HG02852 (cell line): ENCODE results near the gene DHX30.
"Not testable (repeated sequence)": the region's sequence is repeated elsewhere in the genome, so short reads cannot be mapped to it uniquely, and the experiment has no call there.

Experiments used
- ATAC-seq: cut with Tn5 transposase; IDR thresholded peaks from one replicate; pipeline ENCODE4 v1.9.1; 2021; ENCODE audit warnings: mild to moderate bottlenecking, moderate library complexity; ENCODE audit not compliant: unreplicated experiment

Gene DHX30, protein sequence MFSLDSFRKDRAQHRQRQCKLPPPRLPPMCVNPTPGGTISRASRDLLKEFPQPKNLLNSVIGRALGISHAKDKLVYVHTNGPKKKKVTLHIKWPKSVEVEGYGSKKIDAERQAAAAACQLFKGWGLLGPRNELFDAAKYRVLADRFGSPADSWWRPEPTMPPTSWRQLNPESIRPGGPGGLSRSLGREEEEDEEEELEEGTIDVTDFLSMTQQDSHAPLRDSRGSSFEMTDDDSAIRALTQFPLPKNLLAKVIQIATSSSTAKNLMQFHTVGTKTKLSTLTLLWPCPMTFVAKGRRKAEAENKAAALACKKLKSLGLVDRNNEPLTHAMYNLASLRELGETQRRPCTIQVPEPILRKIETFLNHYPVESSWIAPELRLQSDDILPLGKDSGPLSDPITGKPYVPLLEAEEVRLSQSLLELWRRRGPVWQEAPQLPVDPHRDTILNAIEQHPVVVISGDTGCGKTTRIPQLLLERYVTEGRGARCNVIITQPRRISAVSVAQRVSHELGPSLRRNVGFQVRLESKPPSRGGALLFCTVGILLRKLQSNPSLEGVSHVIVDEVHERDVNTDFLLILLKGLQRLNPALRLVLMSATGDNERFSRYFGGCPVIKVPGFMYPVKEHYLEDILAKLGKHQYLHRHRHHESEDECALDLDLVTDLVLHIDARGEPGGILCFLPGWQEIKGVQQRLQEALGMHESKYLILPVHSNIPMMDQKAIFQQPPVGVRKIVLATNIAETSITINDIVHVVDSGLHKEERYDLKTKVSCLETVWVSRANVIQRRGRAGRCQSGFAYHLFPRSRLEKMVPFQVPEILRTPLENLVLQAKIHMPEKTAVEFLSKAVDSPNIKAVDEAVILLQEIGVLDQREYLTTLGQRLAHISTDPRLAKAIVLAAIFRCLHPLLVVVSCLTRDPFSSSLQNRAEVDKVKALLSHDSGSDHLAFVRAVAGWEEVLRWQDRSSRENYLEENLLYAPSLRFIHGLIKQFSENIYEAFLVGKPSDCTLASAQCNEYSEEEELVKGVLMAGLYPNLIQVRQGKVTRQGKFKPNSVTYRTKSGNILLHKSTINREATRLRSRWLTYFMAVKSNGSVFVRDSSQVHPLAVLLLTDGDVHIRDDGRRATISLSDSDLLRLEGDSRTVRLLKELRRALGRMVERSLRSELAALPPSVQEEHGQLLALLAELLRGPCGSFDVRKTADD

DNA sequence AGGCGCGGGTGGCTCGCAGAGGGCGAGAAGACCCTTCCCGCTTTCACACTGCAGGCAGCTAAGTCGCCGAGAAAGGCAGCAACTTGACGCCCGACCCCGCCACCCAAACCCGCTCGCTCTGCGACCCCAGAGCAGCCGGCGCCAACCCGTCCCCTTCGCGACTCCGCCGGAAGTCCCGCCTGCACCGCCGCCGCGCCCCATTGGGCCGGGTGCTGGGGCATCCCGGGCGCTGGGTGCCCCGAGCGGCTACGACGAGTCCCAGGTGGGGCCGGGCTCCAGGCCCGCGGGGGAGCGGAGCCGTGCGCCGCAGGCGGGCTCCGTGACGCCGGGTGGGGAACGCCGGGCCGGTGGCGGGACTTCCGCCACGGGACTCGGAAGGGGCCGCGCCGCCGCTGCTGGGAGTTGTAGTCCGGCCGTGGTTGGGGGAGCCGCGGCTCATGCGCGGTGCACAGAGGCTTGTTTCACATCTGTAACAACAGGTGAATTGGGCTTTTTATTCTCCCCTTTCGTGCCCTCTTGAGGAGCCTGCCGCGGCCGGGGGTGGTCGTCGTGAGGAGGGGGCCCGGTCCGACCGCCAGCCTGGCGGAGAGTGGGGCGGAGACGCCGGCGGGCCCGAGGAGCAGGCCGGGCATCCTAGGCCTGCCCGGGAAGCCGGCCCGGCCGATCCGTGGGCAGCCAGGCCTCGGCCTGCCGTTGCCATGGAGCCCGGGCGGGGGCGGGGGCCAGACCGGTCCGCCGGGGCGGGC lies at the start of gene DHX30:
TSS of gene DHX30 (plus strand) at position 405 of the 746 bp plus-strand sequence. CDS start 7,546 bp downstream, outside the sequence.
- ATAC-seq: peak; percentile 91

DNA sequence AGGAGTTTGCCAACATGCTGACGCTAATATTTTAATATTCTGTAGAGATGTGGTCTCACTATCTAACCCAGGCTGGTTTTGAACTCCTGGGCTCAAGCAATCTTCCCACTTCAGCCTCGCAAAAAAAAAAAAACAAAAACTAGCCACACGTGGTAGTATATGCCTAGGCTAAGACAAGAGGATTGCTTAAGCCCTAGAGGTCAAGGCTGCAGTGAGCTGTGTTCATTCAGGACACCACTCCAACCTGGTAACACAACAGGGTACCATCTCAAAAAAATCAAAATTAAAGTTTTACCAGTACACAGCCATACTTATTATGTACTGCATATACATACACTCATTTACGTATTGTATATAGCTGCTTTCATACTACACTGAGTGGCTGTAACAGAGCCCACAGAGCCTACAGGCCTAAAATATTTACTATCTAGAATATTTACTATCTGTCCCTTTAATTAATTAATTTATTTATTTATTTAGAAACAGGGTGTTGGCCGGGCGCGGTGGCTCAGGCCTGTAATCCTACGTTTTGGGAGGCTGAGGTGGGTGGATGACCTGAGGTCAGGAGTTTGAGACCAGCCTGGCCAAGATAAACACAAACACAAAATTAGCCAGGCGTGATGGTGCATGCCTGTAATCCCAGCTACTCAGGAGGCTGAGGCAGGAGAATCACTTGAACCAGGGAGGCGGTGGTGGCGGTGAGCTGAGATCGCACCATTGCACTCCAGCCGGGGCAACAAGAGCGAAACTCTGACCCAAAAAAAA lies 44.5 kb upstream of the DHX30 start:
- ATAC-seq: no peak

DNA sequence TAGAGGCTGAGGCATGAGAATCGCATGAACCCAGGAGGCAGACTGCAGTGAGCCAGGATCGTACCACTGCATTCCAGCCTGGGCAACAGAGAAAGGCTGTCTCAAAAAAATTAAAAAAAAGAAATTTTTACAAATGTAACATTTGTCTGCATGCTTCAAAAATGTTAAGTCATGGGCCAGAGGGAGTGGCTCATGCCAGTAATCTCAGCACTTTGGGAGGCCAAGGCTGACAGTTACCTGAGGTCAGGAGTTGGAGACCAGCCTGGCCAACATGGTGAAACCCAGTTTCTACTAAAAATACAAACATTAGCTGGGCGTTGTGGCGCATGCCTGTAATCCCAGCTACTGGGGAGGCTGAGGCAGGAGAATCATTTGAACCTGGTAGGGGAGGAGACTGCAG lies 42.7 kb upstream of the DHX30 start:
- ATAC-seq: not testable (repeated sequence)

DNA sequence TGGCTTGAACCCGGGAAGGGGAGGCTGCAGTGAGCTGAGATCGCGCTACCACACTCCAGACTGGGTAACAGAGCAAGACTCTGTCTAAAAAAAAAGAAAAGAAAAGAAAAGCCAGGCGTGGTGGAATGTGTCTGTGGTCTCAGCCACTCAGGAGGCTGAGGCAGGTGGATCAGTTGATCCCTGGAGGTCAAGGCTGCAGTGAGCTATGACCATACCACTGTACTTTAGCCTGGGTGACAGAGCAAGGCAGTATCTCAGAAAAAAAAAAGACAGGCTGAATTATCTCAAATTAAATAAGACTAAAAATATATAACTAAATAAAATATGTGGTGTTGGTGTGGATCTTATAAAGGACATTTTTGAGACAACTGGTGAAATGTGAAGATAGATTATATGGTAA lies 41.9 kb upstream of the DHX30 start:
- no peak for ATAC-seq

DNA sequence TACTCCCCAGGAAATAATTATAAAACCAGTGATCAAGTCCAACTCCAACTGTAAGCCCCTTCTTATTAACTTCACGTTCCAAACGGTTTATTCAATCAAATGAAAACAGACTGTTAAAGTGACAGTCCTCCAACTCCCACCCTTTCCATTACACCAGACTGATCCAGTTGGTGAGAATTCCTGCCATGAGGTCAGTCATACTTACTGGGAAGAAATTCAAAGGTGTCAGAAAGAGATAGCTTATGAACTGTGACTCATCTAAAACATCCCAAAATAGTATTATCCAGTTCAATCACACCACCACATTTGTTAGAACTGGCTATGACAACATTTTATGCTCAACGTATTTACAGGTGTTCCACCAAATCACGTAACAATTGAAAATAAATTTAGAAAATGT lies 40.7 kb upstream of the DHX30 start:
- ATAC-seq: no peak

DNA sequence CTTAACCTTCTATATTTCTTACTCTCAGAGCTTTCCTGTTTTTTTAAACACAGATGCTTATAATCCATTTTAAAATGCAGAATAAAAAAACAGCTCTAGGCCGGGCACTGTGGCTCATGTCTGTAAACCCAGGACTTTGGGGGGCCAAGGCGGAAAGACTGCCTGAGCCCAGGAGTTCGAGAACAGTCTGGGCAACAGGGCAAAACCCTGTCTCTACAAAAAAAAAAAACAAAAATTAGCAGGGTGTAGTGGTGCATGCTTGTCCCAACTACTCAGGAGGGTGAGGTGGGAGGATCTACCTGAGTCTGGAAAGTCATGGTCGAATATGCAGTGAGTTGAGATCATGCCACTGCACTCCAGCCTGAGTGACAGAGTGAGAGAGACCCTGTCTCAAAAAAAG lies 36.8 kb upstream of the DHX30 start:
- ATAC-seq: no peak

DNA sequence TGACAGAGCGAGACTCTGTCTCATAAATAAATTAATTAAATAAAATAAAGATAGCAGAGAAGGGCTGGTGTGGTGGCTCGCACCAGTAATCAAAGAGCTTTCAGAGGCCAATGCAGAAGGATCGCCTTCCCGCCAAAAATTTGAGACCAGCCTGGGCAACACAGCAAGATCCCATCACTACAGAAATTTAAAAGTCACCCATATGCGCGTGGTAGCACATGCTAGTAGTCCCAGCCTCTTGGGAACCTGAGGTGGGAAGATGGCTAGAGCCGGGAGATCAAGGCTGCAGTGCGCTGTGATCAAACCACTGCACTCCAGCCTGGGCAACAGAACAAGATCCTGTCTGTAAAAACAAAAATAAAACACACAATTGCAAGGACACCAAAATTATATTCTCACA lies 30.9 kb upstream of the DHX30 start:
- no peak for ATAC-seq

DNA sequence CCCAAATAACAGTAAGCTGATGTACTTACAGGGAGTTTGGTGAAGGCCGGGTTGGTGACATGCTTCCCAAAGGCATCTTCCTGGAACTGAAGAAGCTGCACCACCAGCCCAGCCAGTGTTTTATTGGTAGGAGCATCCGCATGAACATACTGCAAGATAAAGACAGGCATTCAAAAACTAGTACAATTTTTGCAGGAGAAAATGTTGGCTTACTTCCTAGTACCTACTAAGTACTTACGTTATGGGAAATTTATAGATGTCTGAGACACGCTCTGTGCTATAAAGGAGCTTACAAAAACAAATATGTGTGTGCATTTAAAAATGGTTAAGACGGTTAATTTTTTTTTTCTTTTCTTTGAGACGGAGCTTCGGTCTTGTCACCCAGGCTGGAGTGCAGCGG lies 30.1 kb upstream of the DHX30 start:
- no peak for ATAC-seq

DNA sequence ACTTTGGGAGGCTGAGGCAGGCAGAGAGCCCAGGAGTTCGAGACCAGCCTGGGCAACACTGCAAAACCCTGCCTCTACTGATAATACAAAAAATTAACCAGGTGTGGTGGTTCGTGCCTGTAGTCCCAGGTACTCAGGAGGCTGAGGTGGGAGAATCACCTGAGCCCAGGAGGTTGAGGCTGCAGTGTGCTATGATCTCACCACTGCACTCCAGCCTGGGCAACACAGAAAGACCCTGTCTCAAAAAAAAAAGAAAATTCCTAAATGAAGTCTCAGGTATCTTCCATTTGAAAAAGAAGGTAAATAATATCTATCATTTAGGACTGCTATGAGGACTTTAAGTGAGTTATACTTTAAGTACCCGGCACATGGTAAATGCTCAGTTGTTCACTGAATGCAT lies 24.2 kb upstream of the DHX30 start:
- ATAC-seq: no peak

DNA sequence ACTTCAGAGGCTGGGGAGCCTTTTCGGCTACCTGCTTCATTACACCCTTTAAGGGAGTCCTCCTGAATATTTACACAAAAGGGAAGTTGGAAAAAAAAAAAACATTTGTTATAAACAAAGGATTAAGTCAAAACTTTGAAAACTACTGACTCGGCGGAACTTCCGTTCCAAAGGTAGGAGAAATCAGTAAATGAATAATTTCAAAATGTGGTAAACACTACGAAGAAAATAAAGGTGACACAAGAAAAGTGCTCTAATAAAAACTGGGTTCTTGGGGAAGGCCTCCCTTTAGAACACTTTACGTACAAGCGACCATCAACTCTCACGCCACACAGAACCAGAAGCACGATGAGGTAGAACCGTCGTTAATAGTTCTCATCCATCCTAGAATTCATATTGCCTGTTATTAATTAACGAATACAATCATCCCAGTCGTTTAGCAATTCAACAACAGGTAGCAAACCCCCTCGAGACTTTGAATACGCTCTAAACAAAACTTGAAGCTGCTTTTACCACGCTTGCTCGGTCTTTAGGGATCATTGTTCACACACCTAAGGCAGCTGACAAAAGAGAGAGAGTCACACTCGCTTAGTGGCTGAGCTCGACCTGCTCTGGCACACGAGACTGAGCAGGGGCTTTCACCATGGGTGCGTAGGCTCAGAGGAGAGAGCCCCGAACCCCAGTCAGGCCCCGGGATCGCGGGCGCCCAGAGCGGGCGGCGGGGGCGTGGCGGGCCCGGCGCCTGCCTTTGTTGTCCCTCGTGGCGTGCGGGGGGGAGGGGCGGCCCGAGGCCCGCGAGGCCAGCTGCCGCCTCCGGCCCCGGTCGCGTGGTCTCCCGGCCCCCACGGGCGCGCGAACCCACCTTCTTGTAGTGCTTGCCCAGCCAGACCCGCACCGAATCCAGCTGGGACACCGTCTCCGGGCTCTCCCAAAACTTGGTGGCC lies 21.9 kb upstream of the DHX30 start:
- ATAC-seq: peak; percentile 29

DNA sequence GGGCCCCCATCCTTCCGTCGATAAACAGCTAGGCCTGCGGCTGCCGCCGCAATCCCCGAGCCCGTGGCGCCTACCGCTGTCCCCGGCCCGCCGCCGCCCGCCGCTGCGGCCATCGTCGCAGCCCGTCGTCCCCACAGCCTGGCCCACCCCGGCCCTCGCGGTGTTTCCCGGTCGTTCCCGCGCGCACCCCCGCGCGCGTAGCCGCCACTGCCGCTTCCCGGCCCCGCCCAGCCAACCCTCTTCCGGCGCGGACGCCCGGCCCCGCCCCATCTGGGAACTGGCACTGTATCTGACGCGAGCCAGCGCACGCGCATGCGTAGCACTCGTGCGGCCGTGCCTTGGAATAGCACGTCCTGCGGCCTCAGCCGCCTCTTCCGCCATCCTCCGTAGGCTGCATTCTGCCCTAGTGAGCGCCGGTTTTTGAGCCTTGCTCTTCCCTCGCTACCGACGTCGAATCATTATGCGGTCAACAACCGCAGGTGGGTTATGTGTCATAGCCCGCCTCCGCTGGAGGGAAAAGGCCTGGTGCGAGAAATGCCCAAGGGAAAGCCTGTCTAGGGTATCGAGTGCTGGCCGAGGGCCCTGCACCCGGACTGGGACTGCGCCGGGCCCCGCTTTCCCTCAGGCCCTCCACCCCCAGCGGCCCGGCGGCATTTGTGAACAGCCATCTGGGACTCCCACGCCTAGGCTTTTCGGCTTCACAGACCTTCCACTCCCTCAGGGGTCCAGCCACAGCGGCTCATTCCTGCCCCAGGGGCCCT lies 21.1 kb upstream of the DHX30 start, which contains the start of gene SMARCC1:
TSS of gene SMARCC1 (minus strand) at position 209 of the 761 bp plus-strand sequence. CDS start at position 113, 96 bp downstream.
- peak; percentile 82 for ATAC-seq

DNA sequence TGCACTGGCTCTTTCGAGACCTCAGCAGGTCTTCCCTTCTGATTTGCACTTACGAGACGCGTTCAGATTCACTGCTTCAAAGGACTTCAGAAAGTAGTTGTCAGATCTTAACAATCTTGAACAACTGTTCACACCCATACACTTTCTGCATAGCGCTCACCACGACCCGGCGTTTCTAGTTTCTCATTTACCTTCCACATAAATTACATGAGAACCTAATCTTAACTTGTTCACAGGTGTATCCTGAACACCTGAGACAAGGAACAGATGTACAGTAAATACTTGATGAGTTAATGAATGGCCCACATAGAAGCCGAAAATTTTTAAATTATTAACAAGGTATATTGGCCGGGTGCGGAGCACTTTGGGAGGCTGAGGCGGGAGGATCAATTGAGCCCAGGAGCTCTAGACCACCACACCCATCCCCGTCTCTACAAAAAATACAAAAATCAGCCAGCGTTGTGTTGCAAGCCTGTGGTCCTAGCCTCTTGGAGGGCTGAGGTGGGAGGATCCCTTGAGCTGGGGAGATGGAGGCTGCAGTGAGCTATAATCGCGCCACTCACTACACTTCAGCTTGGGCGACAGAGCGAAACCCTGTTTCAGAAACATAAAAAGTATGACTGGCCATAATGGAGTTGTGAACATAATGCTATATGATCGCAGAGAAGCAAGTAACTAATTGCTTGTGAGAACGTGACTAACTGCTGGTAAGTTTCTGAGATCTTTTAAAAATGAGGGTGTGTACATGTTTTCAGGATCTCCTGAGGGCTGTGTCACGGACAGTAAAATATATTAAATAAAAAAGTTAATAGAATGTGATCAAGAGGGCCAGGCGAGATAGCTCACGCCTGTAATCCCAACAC lies 20.3 kb upstream of the DHX30 start:
- ATAC-seq: no peak

DNA sequence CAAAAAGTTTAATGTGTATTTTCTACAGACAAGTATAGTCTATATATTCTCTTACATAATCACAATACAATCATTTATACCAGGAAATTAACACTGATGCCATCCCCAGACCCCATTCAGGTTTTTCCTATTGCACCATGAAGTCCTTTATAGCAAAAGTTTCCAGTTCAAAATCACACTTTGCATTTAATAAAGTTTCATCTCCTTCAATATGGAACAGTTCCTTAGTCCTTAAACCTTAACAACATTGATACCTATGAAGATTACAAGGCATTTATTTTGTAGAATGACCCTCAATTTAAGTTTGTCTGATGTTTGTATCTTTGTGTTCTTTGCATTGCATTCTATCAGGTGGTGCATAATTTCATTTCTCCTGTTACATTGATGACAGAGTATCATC lies 19.3 kb upstream of the DHX30 start:
- no peak for ATAC-seq

DNA sequence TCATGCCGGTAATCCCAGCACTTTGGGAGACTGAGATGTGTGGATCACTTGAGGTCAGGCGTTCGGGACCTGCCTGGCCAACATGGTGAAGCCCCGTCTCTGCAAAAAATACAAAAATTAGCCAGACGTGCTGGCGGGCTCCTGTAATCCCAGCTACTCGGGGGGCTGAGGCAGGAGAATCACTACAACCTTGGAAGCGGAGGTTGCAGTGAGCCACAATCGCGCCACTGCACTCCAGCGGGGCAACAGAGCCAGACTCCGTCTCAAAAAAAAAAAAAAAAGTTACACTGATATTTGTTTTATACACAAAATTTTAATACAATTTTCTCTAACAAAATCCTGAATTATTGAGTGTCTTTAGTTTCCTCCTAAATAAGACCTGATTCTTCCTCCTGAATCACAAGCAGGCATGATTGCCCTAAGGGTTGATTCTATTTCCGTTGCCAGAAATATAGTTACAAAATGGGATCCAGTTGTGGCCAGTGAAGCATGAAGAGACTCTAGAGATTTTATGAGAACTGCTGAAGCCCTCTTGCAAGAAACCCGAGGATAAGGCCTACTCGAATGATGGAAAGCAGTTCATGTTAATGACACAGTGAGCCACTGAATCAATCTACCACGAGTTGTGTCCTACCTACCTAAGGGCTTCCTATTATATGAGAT lies 11.6 kb upstream of the DHX30 start:
- no peak for ATAC-seq

DNA sequence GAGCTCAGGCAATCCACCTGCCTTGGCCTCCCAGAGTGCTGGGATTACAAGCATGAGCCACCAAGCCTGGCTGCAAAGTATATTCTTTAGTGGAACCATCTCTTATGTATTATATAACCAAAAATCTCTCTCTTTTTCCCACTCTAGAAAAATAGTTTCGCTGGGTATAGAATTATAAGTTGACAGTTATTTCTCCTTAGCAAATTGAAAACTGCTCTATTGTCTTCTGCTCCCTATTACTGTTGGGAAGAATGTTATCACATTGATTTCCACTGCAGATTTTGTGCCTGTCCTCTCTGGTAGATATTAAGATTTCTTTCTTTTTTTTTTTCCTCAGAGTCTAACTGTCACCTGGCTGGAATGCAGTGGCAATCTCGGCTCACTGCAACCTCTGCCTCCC lies 10.2 kb upstream of the DHX30 start:
- ATAC-seq: no peak

DNA sequence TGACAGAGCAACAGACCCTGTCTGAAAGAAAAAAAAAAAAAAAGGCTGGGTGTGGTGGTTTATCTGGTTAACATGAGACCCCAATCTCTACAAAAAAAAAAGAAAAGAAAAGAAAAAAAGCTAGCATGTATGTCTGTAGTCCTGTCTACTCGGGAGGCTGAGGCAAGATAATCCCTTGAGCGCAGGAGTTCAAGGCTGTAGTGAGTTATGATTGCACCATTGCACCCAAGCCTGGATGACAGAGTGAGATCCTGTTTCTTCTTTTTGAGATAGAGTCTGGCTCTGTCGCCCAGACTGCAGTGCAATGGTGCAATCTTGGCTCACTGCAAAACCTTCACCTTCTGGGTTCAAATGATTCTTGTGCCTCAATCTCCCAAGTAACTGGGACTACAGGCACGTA lies 8.4 kb upstream of the DHX30 start:
- no peak for ATAC-seq
